Chondrocyte (in vitro differentiated cells): ENCODE data around the gene TMEM175. TPM values are rescaled to one million over a fixed set of nuclear protein-coding genes. Genes with fewer than 3 reads are reported as not detected.

Experiments used
- DNase-seq: peaks from one replicate; pipeline ENCODE4 v3.0.0; 2021; ENCODE audit warnings: mixed read lengths, low spot score
- H3K27ac Mint-ChIP-seq: one replicate; pipeline ENCODE4 v1.8.0; 2021; ENCODE audit warnings: mild to moderate bottlenecking, moderate library complexity, mixed read lengths; ENCODE audit not compliant: unreplicated experiment
- H3K27me3 Mint-ChIP-seq: 2 replicates; pipeline ENCODE4 v1.8.0; 2021; ENCODE audit warnings: low read depth, mixed read lengths
- H3K36me3 Mint-ChIP-seq: 2 replicates; pipeline ENCODE4 v1.8.0; 2021; ENCODE audit warnings: low read depth, mixed read lengths
- H3K4me1 Mint-ChIP-seq: 2 replicates; pipeline ENCODE4 v1.8.0; 2021; ENCODE audit warnings: low read depth, mild to moderate bottlenecking, mixed read lengths
- H3K4me3 Mint-ChIP-seq: one replicate; pipeline ENCODE4 v1.8.0; 2021; ENCODE audit warnings: mild to moderate bottlenecking, moderate library complexity, mixed read lengths; ENCODE audit not compliant: unreplicated experiment
- H3K9me3 Mint-ChIP-seq: 2 replicates; pipeline ENCODE4 v1.8.0; 2021; ENCODE audit warnings: low read depth, mixed read lengths
- total RNA-seq: library from RNA; stranded (reverse); gene quantifications from 3 replicates; pipeline ENCODE4 v1.2.1, GENCODE V29; 2021
- TF ChIP-seq, protein P1 (sequence below): fragments of 200-600 bp; sonication (generic); IDR thresholded peaks from 2 replicates; pipeline ENCODE4 v1.5.0; 2021; ENCODE audit warnings: antibody characterized with exemption, mild to moderate bottlenecking, moderate library complexity

TMEM175 gene
- total RNA-seq, 1 donor from 2014 or later: 26.1 TPM

DNA sequence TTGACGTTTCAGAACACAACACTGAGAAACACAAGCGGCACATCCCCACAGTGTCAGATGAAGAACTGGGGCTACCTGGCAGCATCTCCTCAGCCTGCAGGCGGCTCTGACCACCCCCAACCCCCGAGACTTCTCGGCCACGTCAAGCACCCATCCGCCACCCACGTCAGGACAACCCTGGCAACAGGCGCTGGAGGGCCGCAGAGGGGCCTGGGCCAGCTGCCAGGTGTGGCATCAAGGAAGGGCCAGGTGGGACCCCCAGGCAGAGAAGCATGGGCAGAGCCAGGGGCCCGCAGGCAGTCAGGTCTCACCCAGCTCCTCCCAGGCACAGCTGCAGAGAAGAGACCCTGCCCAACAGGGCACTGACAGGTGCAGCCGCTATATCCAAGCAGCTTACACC is 22.4 kb upstream of the TMEM175 start:
- Mint-ChIP-seq H3K4me1 (no peaks in the 10 kb centered on the region), H3K4me3 (no peak overlapping the region), H3K9me3 (no peaks in the 10 kb centered on the region), H3K36me3 (no peaks in the 10 kb centered on the region), H3K27ac (no peak overlapping the region), H3K27me3 (no peaks in the 10 kb centered on the region)
- TF ChIP-seq, protein P1, sequence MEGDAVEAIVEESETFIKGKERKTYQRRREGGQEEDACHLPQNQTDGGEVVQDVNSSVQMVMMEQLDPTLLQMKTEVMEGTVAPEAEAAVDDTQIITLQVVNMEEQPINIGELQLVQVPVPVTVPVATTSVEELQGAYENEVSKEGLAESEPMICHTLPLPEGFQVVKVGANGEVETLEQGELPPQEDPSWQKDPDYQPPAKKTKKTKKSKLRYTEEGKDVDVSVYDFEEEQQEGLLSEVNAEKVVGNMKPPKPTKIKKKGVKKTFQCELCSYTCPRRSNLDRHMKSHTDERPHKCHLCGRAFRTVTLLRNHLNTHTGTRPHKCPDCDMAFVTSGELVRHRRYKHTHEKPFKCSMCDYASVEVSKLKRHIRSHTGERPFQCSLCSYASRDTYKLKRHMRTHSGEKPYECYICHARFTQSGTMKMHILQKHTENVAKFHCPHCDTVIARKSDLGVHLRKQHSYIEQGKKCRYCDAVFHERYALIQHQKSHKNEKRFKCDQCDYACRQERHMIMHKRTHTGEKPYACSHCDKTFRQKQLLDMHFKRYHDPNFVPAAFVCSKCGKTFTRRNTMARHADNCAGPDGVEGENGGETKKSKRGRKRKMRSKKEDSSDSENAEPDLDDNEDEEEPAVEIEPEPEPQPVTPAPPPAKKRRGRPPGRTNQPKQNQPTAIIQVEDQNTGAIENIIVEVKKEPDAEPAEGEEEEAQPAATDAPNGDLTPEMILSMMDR: no peak
- DNase-seq: peak; percentile 82

DNA sequence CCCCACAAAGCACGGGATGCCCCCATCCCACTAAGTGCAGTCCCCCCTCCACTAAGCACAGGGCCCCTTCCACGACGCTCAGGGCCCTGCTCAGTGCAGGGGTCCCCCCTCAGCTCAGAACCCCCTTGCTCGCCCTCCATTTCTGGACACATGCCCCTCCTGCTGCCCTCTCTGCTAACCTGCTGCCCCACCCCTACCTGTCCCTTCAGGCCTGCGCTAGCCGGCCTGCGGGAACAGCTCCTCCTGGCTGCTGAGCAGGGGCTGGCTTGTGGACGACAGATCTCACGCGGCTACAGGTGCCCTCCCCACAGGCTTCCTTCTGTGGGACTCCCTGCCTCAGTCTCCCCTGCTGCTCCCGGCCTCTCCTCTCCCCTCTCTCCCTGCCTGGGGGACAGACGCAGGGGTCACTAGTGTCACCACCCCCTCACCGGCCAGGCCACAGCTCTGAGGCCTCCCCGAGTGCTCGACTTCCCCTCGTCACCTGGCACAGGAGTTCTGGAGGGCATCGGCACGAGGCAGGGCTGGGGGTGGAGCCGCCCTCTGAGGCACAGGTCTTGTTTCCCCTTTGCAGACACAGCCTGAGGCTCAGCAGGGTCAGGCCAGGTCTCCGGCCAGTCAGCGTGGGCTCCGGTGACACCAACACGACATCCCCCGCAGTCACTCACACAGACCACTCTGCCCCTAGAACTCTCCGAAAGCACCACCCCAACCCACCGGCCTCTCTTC is 21.7 kb upstream of the TMEM175 start:
- peaks cover 5% of the 10 kb centered on the region for H3K4me1 Mint-ChIP-seq
- H3K9me3 Mint-ChIP-seq: no peaks in the 10 kb centered on the region
- no peaks in the 10 kb centered on the region for H3K27me3 Mint-ChIP-seq
- H3K27ac Mint-ChIP-seq: no peak overlapping the region
- H3K36me3 Mint-ChIP-seq: no peaks in the 10 kb centered on the region
- DNase-seq: peak; percentile 76
- TF ChIP-seq, protein P1: no peak
- no peak overlapping the region for H3K4me3 Mint-ChIP-seq

DNA sequence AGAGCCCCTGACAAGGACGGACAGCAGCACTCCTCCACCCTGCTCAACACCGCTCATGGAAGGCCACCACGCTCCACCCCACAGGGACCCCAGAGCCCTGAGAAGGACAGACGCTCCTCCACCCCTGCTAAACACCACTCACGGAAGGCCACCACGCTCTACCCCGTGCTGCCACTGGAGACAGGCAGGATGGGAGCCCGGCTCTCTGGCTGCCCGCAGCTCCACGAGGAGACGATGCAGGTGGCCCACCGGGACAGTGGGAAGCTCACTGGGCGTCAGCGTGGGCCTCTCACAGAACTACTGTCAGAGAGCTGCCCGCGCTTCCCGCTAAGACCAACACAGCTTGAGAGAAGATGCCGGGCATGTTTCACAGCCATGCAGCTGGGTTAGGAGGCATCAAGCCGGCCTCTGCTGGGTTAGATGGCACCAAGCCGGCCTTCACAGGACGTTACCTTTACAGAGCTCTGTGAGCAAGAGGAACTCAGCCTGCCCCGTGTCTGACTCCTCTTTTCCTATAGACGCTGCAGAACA is 21.0 kb upstream of the TMEM175 start:
- TF ChIP-seq, protein P1: no peak
- Mint-ChIP-seq H3K4me1 (peaks cover 10% of the 10 kb centered on the region), H3K27me3 (no peaks in the 10 kb centered on the region), H3K4me3 (no peak overlapping the region), H3K36me3 (no peaks in the 10 kb centered on the region), H3K27ac (no peak overlapping the region), H3K9me3 (no peaks in the 10 kb centered on the region)
- peak; percentile 93 for DNase-seq

DNA sequence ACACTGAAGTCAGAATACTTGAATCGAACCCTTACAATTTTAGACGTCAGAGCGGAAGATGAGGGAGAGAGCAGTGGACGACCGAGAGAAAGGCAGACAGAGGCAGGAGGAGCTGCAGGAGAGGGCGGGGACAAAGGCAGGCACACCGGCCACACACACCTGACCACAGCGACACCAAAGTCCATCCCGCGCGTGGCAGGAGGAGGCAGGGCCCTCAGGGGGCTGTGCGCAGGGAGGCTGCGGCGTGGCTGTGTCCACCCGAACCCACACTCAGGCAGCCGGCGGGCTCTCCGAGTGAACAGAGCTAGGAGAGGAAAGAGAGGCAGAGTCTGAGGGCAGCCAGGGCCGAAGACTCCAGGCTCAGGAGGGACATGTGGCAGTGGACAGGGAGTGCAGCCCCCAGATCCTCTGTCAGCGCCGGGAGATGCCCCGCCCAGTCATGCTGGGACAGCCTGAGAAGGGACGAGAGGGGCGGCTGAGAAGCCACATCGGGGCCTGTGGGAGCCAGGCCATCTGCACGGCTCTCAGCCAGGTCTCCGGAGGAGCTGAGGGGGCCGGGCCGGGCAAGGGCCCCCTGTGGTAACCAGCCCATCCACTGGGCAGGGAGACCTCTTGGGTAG is 20.3 kb upstream of the TMEM175 start:
- Mint-ChIP-seq H3K4me3 (no peak overlapping the region), H3K27ac (no peak overlapping the region), H3K9me3 (no peaks in the 10 kb centered on the region), H3K27me3 (no peaks in the 10 kb centered on the region), H3K4me1 (peaks cover 10% of the 10 kb centered on the region), H3K36me3 (no peaks in the 10 kb centered on the region)
- DNase-seq: peak; percentile 68
- TF ChIP-seq, protein P1: no peak

DNA sequence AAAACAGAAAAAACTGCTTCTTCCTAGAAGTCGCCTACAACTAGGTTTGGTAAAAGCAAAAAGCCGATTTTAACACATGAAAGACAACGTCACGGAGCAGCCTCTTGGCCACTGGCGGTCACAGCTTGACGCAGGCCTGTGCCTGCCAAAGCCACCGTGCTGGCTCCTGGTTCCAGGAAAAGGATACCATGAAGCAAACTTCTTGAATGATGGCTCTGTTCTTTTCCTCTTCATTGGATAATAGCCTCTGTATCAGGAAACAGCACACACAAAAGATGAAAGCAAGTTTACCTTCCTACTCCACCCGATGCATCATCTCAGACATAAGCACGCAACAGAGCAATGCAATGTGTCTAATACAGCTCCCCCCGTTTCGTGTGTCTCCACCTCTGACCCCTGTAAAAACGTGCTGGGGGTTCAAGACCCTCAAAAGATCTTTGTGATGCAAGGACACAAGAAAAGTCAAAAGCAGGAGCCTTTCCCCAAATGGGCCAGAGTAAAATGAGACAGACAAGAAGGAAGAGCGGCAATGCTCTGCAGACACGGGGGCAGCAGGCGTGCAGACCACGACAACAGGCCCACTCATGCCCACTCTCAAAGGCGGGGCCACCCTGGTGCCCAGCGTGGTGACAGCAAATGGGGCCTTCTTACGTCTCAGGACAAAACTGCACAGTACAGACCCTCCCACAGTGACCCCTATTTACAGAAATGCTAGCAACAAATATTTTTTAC is 19.5 kb upstream of the TMEM175 start:
- H3K27me3 Mint-ChIP-seq: no peaks in the 10 kb centered on the region
- no peak overlapping the region for H3K27ac Mint-ChIP-seq
- DNase-seq: peak; percentile 52

More for the DNA sequence above, 19.5 kb upstream of the TMEM175 start:
- H3K4me1 Mint-ChIP-seq: peaks cover 10% of the 10 kb centered on the region
- no peak overlapping the region for H3K4me3 Mint-ChIP-seq
- H3K36me3 Mint-ChIP-seq: no peaks in the 10 kb centered on the region
- peaks cover 2% of the 10 kb centered on the region for H3K9me3 Mint-ChIP-seq
- TF ChIP-seq, protein P1: no peak
